ENCODE measurements around the gene NGLY1.
A peak's percentile ranks its signal among the peaks of the same experiment; 100 is the strongest.

NGLY1 gene

GRCh38 chr3:25784971-25785370 lies 1.7 kb upstream of the NGLY1 start:
- DNase-seq (ENCODE audit: low read depth) = no peak

GRCh38 chr3:25783661-25784512 lies 644 bp upstream of the NGLY1 start:
- peak; percentile 59 for DNase-seq (ENCODE audit: low read depth)

- DNase-seq (ENCODE audit: low read depth) = no peak
Measured at GRCh38 chr3:25782636-25782937, 656 bp downstream of the NGLY1 start.

- DNase-seq (ENCODE audit: low read depth) = no peak
Measured at GRCh38 chr3:25781758-25782594, 1.3 kb downstream of the NGLY1 start.

GRCh38 chr3:25781145-25781757 lies 2.0 kb downstream of the NGLY1 start:
- no peak for DNase-seq (ENCODE audit: low read depth)

- DNase-seq (ENCODE audit: low read depth) = no peak
Measured at GRCh38 chr3:25780618-25781017, 2.6 kb downstream of the NGLY1 start.

- DNase-seq (ENCODE audit: low read depth) = no peak
Measured at GRCh38 chr3:25775936-25776335, 7.3 kb downstream of the NGLY1 start.

GRCh38 chr3:25768851-25769250 lies 14.4 kb downstream of the NGLY1 start:
- no peak for DNase-seq (ENCODE audit: low read depth)

- DNase-seq (ENCODE audit: low read depth) = no peak
Measured at GRCh38 chr3:25751725-25752124, 31.5 kb downstream of the NGLY1 start.

- no peak for DNase-seq (ENCODE audit: low read depth)
Measured at GRCh38 chr3:25751048-25751447, 32.2 kb downstream of the NGLY1 start.

GRCh38 chr3:25749031-25749581 lies 34.1 kb downstream of the NGLY1 start:
- no peak for DNase-seq (ENCODE audit: low read depth)

GRCh38 chr3:25748189-25748588 lies 35.1 kb downstream of the NGLY1 start:
- DNase-seq (ENCODE audit: low read depth) = no peak

- peak; percentile 56 for DNase-seq (ENCODE audit: low read depth)
Measured at GRCh38 chr3:25747033-25747432, 36.2 kb downstream of the NGLY1 start.

- no peak for DNase-seq (ENCODE audit: low read depth)
Measured at GRCh38 chr3:25744470-25744869, 38.8 kb downstream of the NGLY1 start.

GRCh38 chr3:25728101-25728500 lies 55.1 kb downstream of the NGLY1 start:
- DNase-seq (ENCODE audit: low read depth) = no peak

GRCh38 chr3:25727316-25727715 lies 55.9 kb downstream of the NGLY1 start:
- no peak for DNase-seq (ENCODE audit: low read depth)

- peak; percentile 1 for DNase-seq (ENCODE audit: low read depth)
Measured at GRCh38 chr3:25725810-25726209, 57.4 kb downstream of the NGLY1 start.

GRCh38 chr3:25724948-25725645 lies 58.1 kb downstream of the NGLY1 start:
- DNase-seq (ENCODE audit: low read depth) = no peak

- no peak for DNase-seq (ENCODE audit: low read depth)
Measured at GRCh38 chr3:25723802-25724201, 59.4 kb downstream of the NGLY1 start.

GRCh38 chr3:25719321-25719720 lies 63.9 kb downstream of the NGLY1 start:
- no peak for DNase-seq (ENCODE audit: low read depth)

- DNase-seq (ENCODE audit: low read depth) = no peak
Measured at GRCh38 chr3:25713341-25713985, 69.8 kb downstream of the NGLY1 start.
